A172 (cell line): ENCODE data around the gene TCL1A. TPM values are rescaled to one million over a fixed set of nuclear protein-coding genes. Genes with fewer than 3 reads are reported as not detected.

Experiments used
- DNase-seq: peaks from one replicate; pipeline ENCODE4 v3.0.0-alpha.2; 2015; ENCODE audit warnings: low spot score
- total RNA-seq: library from RNA; depleted of rRNA; stranded (reverse); fragments of >200 nt; shearing (Covaris generic); gene quantifications from 2 replicates; pipeline ENCODE4 v1.2.3, GENCODE V29; 2014

The TCL1A gene
- total RNA-seq, 1 experiment from 2014 or later, result not detected

DNA sequence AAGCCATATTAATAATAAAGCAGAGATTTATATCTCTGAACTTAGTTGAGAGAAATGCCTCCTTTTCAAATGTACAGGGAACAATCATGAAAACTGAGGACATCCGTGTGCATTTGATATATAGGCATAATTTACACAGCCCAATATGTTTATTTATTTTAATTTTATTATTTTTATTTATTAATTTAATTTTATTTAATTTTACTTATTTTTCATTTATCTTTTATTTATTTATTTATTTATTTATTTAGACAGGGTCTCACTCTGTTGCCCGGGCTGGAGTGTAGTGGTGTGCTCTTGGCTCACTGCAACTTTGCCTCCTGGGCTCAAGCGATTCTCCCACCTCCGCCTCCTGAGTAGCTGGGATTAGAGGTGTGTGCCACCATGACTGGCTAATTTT is 8.4 kb downstream of the TCL1A start:
- DNase-seq, result no peak

DNA sequence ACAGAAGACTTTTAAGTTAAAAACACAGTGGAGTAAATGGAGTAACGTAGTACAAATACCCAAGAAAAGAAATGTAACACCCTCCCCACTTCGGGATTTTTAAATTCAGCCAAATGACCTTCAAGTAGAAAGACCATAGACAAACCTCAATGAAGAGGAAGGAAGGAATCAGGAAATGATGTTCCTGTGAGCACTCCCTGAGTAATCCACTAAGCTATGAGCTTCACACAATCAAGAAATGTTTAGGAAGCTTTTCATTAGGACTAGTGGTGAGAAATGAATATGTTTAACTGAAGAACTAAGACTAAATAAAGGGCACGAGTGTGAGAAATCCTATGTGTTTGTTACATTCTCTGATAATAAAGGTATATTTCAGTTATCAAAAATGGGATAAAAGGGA is 10.1 kb downstream of the TCL1A start:
- DNase-seq, result no peak

GRCh38 chr14:95703341-95703740 is 10.6 kb downstream of the TCL1A start:
- no peak for DNase-seq

GRCh38 chr14:95701846-95702221 is 12.1 kb downstream of the TCL1A start:
- no peak for DNase-seq

DNA sequence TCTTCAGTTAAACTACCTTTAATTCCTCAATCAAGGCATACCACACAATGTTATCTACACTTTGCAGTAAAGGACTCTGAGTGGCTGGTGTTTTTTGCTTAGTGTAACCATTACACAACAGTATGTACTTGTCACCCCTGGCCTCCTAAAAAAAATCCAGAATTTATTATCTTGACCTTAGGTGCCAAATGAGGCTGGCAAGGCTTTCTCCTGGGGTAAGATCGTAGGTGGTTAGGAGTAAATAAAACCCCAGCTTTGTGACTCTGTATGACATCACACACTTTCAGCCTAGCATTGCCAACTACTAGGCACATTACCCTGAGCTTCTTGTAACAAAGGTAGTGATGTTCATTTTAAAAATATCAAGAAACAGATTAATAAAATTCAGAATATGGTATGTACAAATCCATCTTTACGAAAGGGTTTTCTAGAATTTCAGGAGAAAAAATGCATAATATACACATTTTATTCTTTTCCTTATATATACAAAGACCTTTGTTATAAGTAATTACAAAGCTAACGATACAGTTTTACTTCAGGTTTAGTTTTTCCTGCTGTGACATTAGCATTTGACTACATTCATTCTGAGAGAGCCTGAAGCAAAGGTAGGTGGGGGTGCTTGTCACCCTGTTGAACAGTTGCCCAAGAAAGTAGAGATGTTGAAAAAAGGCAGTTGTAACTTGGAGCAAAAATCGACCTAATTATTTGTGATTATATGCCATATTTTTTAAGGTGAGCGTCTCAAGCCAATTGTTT is 13.5 kb downstream of the TCL1A start:
- DNase-seq, result no peak

DNA sequence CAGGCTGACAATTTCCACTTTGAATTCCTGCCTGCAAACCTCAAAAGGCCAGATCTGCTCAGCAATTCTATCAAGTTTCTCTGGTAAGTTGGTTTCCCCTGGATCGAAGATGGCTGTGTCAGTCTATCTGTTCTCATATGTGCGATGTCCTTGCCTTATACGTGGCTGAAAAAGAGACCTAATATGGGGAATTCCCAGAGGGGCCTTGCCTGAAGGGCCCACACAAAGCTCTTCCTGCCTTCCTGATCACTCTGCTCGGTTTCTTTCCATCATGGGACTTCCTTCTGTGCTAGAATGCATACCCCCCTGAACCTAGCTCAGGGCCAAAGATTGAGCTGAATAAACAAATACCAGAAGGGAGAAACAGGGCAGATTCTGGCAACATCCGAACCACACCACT is 14.5 kb downstream of the TCL1A start:
- DNase-seq, result no peak

GRCh38 chr14:95698287-95698686 is 15.6 kb downstream of the TCL1A start:
- DNase-seq, result no peak

DNA sequence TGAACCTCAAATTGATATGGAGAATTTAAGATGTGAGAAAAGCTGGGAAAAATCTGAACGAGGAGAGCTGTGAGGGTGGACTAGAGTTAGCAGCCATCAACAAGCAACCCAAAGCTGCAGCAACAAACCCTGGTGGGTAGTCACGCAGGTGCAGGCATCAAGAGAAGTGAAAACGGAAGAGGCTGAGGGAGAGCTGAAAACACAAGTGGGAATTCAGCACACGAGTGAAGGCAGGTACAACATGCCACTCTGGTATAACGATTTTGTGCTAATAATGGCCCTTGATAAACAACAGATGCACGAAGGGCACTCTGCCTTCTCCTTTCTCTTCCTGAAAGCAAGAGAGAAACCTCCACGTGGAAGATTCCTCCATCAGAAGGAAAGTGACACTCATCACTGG is 16.2 kb downstream of the TCL1A start:
- DNase-seq, result no peak

DNA sequence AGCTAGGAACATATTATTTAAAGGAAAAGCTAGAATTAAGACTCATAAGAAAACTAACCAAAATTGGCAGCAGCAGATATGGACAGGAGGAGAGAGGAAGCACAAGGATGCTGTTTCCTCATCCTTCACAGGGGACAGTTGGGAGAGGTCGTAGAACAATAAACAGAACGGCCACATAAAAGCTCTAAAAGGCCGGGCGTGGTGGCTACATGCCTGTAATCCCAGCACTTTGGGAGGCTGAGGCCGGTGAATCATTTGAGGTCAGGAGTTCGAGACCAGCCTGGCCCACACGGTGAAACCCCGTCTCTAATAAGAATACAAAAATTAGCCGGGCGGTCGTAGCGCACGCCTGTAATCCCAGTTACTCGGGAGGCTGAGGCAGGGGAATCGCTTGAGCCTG is 17.2 kb downstream of the TCL1A start:
- DNase-seq, result no peak

DNA sequence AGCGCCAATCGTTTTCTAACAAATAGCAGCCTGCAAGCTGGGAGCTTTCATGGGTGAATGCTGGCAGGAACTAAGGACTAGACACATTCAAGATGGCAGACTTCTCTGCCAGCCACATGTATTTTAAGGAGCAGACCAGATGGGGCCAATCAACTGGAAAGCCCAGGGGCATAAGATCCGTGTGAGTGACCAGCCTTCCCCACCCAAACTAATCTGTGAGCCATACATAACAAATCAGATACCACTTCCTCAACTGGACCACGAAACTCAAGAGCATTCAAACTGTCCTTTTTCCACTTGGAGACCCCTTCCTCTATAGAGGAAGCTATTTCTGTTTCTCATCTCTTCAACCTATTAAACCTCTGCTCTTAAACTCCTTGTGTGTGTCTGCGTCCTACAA is 18.0 kb downstream of the TCL1A start:
- DNase-seq, result no peak

DNA sequence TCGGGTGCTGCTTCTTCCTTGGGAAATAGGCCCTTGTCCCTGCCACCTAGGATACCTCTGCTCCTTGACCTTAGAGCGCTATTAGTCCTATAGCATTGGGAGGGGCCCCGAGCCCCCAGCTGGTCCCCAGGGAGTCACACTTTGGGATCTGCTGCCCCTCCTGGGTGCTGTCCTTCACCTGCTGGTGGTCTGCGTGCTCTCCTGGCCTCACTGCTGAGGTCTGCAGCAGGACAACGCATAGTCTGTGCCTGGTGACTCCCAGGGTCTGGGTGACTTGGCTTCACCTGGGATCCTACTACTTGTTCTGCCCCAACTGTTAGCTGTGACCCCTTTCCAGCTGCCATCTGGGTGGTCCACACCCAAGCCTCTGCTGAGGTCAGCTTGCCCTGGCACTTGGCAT is 18.9 kb downstream of the TCL1A start:
- DNase-seq, result no peak

GRCh38 chr14:95692109-95692508 is 21.8 kb downstream of the TCL1A start:
- DNase-seq, result no peak

DNA sequence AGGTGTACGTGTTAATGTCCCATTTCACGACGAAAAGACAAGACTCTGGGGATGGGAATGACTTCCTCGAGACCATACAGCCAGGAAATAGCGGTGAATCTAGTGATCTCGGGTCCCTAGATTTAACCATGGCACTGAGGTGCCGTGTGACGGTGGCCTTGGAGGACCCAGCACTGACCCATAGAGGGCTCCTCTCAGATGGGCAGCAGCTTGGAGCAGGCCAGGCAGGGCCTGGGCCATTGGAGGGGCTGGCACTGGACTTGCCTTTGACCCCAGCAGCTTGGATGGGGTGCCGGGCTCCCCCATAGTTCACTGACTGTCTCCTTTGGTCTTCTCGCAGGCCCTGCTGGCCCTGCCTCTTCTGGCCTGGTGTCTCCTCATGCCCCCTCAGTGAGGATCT is 22.3 kb downstream of the TCL1A start:
- DNase-seq, result no peak

DNA sequence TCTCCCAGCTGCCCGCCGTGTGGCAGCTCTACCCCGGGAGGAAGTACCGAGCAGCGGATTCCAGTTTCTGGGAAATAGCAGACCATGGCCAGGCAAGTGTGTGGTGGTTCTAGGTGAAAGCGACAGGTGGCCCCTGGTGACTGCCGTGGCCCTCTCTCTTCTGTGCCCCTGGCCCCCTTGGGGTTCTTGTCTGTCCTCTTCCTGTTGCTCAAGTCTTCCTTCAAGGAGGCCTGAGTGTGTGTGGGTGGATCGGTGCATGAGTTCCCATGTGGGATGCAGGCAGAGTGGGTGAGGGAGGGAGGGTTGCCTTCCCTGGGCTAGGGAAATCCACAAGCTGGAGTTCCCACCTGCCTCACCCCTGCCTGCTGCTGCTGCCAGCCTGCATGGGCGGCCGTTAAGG is 23.1 kb downstream of the TCL1A start:
- DNase-seq, result no peak

GRCh38 chr14:95689441-95689840 is 24.5 kb downstream of the TCL1A start:
- DNase-seq, result no peak

DNA sequence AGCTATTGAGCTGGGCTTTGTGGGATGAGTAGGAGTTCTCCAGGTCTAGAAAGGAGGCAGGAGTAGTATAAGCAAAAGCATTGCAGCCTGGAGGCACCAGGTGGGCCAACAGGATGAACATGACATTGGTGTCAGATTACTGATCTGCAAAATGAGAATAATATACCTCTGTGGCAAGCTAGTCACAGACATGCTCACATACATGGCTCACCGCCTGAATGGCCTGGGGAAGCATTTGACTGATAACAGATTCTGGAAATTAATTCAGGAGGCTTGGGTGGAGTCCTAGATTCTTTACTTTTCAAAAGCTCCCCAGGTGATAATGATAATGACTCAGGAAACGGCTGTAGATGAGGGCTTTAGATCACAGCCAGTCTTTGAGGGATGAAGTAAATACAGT is 27.0 kb downstream of the TCL1A start:
- no peak for DNase-seq

- no peak for DNase-seq
These were observed 27.7 kb downstream of the TCL1A start, which contains the start of gene TCL1B for GRCh38 chr14:95685978-95686922. Gene TCL1B, plus strand, starts transcription at chr14:95686426. Its CDS starts 42 bp downstream, at chr14:95686468.

DNA sequence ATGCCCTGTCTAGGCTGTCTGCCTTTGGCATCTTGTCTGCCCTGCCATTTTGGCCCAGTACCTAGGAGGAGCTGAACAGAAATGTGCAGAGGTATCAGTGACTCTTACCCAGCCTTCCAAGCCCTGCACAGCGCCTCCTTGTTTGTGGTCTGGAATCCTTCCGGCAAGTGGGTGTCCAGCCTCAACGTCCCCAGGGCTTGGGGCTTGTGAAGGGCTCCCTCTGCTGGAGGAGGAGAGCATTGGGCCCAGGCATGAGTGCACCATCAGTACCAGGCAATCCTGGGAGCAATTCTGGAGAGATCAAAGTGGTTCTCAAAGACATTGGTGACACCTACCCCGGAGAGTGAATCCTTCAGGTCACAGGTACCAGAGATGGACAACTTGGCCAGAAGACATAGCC is 30.1 kb downstream of the TCL1A start:
- DNase-seq, result no peak

GRCh38 chr14:95681153-95681552 is 32.8 kb downstream of the TCL1A start:
- DNase-seq, result no peak

- DNase-seq, result no peak
These were observed 33.8 kb downstream of the TCL1A start for GRCh38 chr14:95679998-95680735.

- DNase-seq, result no peak
These were observed 34.6 kb downstream of the TCL1A start for GRCh38 chr14:95679148-95679815.
